HFF-Myc (cell line): ENCODE measurements around the gene METTL2B.

Experiments used
- DNase-seq: peaks from one replicate; pipeline ENCODE4 v3.0.0-alpha.2; 2011; ENCODE audit warnings: low read depth; ENCODE audit errors: extremely low read depth
- H3K4me3 ChIP-seq: replicated peaks from 2 replicates; pipeline ENCODE4 v1.5.1; 2011; ENCODE audit warnings: low read depth, mild to moderate bottlenecking, control low read depth, low read length
- CTCF ChIP-seq: IDR thresholded peaks from 2 replicates; pipeline ENCODE4 v1.5.1; 2012; ENCODE audit warnings: mild to moderate bottlenecking, low read depth, low read length, control low read depth; ENCODE audit errors: missing control alignments

Gene METTL2B

GRCh38 chr7:128448751-128449302 lies 27.7 kb upstream of the METTL2B start:
- TF ChIP-seq CTCF = no peak
- no peak for DNase-seq
- no peak overlapping the region for H3K4me3 ChIP-seq

- TF ChIP-seq CTCF = no peak
- no peak overlapping the region for H3K4me3 ChIP-seq
- no peak for DNase-seq
Measured at GRCh38 chr7:128450409-128450808, 26.1 kb upstream of the METTL2B start.

DNA sequence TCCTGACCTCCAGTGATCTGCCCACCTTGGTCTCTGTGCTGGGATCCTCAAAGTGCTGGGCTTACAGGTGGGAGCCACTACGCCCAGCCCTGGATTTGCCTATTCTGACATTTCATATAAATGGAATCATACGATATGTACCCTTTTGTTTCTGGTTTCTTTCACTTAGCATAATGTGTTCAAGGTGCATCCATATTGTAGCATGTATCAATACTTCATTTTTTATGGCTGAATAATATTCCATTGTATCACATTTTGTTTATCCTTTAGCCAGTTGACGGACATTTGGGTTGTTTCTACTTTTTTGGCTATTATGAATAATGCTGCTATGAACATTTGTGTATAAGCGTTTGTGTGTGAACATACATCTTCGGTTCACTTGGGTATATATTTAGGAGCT lies 25.6 kb upstream of the METTL2B start:
- TF ChIP-seq CTCF = no peak
- H3K4me3 ChIP-seq = no peak overlapping the region
- no peak for DNase-seq

DNA sequence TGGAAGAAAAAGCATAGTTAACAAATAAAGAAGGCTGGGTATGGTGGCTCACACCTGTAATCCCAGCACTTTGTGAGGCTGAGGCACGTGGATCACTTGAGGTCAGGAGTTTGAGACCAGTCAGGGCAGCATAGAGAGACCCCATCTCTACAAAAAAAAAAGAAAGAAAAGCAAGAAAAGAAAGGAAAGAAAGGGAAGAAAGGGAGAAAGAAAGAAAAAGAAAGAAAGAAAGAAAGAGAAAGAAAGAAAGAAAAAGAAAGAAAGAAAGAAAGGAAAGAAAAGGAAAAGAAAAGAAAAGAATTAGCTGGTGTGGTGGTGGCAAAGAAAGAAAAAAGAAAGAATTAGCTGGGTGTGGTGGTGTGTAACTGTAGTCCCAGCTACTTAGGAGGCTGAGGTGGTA lies 24.0 kb upstream of the METTL2B start:
- DNase-seq = no peak
- TF ChIP-seq CTCF = no peak
- no peak overlapping the region for H3K4me3 ChIP-seq

GRCh38 chr7:128453836-128454804 lies 22.4 kb upstream of the METTL2B start:
- DNase-seq = peak; percentile 16
- TF ChIP-seq CTCF = no peak
- no peak overlapping the region; the same call in 1 of the 2 replicates for H3K4me3 ChIP-seq

- TF ChIP-seq CTCF = no peak
- peak overlapping the region; percentile 96 for H3K4me3 ChIP-seq
- no peak for DNase-seq
Measured at GRCh38 chr7:128454808-128455542, 21.6 kb upstream of the METTL2B start.
